Pancreas (tissue), 10 donors: ENCODE measurements around the gene GULP1. TPM values are rescaled to one million over a fixed set of nuclear protein-coding genes. Genes with fewer than 3 reads are reported as not detected.

ENCODE experiments used
- ATAC-seq, 4 donors: fragments of 200-7000 bp; cut with Tn5 transposase; one replicate each; pipeline versions ENCODE4 v1.8.0 to v1.9.1; 2020; ENCODE audit warnings: mild to moderate bottlenecking in 4 of 4, moderate library complexity in 4 of 4
- DNase-seq, 6 donors: peaks; one replicate each; pipeline ENCODE4 v3.0.0-alpha.2; 2020
- FAIRE-seq: peaks from 2 replicates; lab custom pipeline; 2012; peaks lifted over from hg19 to GRCh38; lab: Jason Lieb, UNC
- H3K27ac ChIP-seq, 4 donors: fragments of 200-600 bp; sonication (generic); 1 replicate in 3 of 4; 2 replicates in 1 of 4; pipeline versions ENCODE4 v1.5.0 to v1.8.0; 2020
- H3K27me3 ChIP-seq, 4 donors: fragments of 200-600 bp; one replicate each; pipeline ENCODE4 v1.8.0; 2021
- H3K36me3 ChIP-seq, 3 donors: fragments of 200-600 bp; sonication (generic) in 1 of 3; one replicate each; pipeline versions ENCODE4 v1.5.0 to v1.8.0; 2020 to 2021
- H3K4me1 ChIP-seq, 3 donors: fragments of 200-600 bp; one replicate each; pipeline ENCODE4 v1.8.0; 2021
- H3K4me3 ChIP-seq, 4 donors: fragments of 200-600 bp; sonication (generic) in 2 of 4; one replicate each; pipeline versions ENCODE4 v1.5.0 to v1.8.0; 2020 to 2021
- H3K9me3 ChIP-seq, 4 donors: fragments of 200-600 bp; one replicate each; pipeline ENCODE4 v1.8.0; 2021
- CTCF ChIP-seq, 4 donors: fragments of 200-600 bp; sonication (generic) in 3 of 4; IDR thresholded peaks; one replicate each; pipeline versions ENCODE4 v1.5.0 to v1.8.0; 2021; ENCODE audit warnings: antibody characterized with exemption in 4 of 4
- WGBS, 2 donors: extraction: QIAGEN DNeasy Blood & Tissue Kit; methylation state at CpG; one replicate each; pipeline ENCODE4 v1.1.7; 2013; 5-methylcytosine and 5-hydroxymethylcytosine counted together
- intact Hi-C, 3 donors: fragments of 100-400 bp; cut with DNase I; formaldehyde crosslinking; loops; one replicate each; pipeline versions ENCODE4 v1.11.1 to v1.14.2; 2022
- polyA plus RNA-seq, 2 donors: library from polyadenylated mRNA; stranded (reverse); fragments of 200-250 nt; gene quantifications; one replicate each; pipeline ENCODE4 v1.2.3, GENCODE V29; 2013
- total RNA-seq, 6 donors: library from RNA; stranded (reverse); fragmentation: NEBNext Ultra II Directional in 4 of 6; extraction: Animal tissue kit (Norgen Biotek cat#: 25700) in 4 of 6; gene quantifications; one replicate each; pipeline versions ENCODE4 v1.2.1 to v1.2.4, GENCODE V29; 2021 to 2023
- donor health status: healthy with polysubstance abuse.
- donor health status: DM: no; HTN: no; CAD: no; lungs with moderate emphysema.
- donor health status: DM: no; HTN: no; CAD: no.
- donor health status: control.
- donor health status: control.
- donor health status: Bipolar disorder and iron deficiency.
- donor health status: DM: yes; HTN: yes; CAD: no.
- donor health status: DM: no; HTN: no; CAD: no.
- donor health status: DM: no; HTN: no; CAD: no.
- donor health status: DM: yes; HTN: yes; CAD: no.

Gene GULP1
- total and polyA plus RNA-seq, 8 donors = 5.4 to 35.7 (median 17.5) TPM

DNA sequence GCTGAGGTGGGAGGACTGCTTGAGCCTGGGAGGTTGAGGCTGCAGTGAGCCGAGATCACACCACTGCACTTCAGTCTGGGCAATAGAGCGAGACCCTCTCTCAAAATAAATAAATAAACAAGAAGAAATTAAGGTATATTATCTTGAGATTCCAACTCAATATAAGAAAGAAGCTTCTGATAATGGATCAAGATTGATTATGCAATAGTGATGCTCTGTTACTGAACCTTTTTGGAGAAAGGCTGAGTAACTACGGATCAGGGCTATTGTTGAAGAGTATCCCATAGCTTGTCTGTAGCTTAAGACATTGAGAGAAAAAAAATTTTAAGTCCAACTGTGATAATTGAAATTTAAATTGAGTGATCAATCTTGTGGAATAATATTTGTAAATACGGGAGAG is 17.7 kb downstream of the GULP1 start:
- H3K27ac ChIP-seq = no peak overlapping the region
- 87 to 95% methylated on average over 4 of the region's 4 CpGs for WGBS, 2 donors
- no peak for TF ChIP-seq CTCF (IDR thresholded peaks at IDR 0.05)
- peaks cover 0 to 4% (median 0%) of the 10 kb centered on the region in 3 donors for H3K4me1 ChIP-seq
- no peaks in the 10 kb centered on the region for H3K36me3 ChIP-seq
- FAIRE-seq (no peak), DNase-seq (no peak), ATAC-seq (no peak)
- H3K4me3 ChIP-seq = no peak overlapping the region
- no peaks in the 10 kb centered on the region for H3K27me3 ChIP-seq
- intact Hi-C loops = no loop called here
- H3K9me3 ChIP-seq = no peaks in the 10 kb centered on the region

DNA sequence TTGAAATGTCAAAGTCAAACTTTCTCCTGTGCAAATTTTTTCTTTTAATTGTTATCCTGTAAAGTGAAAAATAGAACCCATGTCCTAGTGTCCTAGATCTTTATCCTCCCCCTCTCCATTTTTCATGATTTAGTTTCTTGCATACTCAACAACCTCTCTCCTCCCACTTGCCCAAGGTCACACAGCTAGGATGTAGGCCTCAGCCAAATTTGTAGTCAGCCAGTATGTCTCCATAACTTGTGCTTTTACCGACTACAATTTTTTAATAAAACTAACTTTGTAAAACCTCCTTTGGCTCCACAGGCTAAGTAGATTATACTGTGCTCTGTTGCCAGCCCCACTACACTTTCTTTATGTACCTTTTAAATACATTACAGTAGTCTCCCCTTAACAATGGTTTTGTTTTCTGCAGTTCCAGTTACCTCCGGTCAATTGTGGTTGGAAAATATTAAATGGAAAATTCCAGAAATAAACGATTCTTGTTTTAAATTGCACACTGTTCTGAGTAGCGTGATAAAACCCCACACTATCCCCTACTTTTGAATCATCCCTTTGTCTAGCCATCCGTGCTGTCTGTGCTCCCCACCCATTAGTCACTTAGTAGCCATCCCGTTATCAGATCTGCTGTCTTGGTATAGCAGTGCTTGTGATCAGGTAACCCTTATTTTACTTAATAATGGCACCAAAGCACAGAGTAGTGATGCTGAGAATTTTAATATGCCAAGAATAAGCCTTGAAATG is 22.8 kb downstream of the GULP1 start:
- FAIRE-seq = no peak
- no peak overlapping the region for H3K27ac ChIP-seq
- H3K4me3 ChIP-seq = no peak overlapping the region
- H3K36me3 ChIP-seq = no peaks in the 10 kb centered on the region
- no peaks in the 10 kb centered on the region for H3K27me3 ChIP-seq
- TF ChIP-seq CTCF (IDR thresholded peaks at IDR 0.05) = no peak
- intact Hi-C loops = no loop called here
- DNase-seq = no peak
- WGBS, 2 donors = 88 to 89% methylated on average over 6 of the region's 6 CpGs
- ATAC-seq = no peak
- H3K9me3 ChIP-seq = no peaks in the 10 kb centered on the region
- no peaks in the 10 kb centered on the region for H3K4me1 ChIP-seq

GRCh38 chr2:188315750-188316149 is 24.1 kb downstream of the GULP1 start:
- H3K36me3 ChIP-seq = no peaks in the 10 kb centered on the region
- ATAC-seq = no peak
- 95 to 97% methylated on average over 4 of the region's 4 CpGs for WGBS, 2 donors
- DNase-seq = no peak
- H3K9me3 ChIP-seq = no peaks in the 10 kb centered on the region
- peaks cover 0 to under 1% (median 0%) of the 10 kb centered on the region in 3 donors for H3K4me1 ChIP-seq
- TF ChIP-seq CTCF (IDR thresholded peaks at IDR 0.05) = no peak
- H3K27me3 ChIP-seq = no peaks in the 10 kb centered on the region
- no peak for FAIRE-seq
- no peak overlapping the region for H3K4me3 ChIP-seq
- no peak overlapping the region for H3K27ac ChIP-seq
- intact Hi-C loops = no loop called here

- intact Hi-C loops = no loop called here
- peaks cover 0 to 3% (median 0%) of the 10 kb centered on the region in 3 donors for H3K4me1 ChIP-seq
- ATAC-seq = no peak
- TF ChIP-seq CTCF (IDR thresholded peaks at IDR 0.05) = no peak
- no peaks in the 10 kb centered on the region for H3K36me3 ChIP-seq
- FAIRE-seq = no peak
- no peaks in the 10 kb centered on the region for H3K27me3 ChIP-seq
- DNase-seq = no peak
- no peak overlapping the region for H3K27ac ChIP-seq
- no peaks in the 10 kb centered on the region for H3K9me3 ChIP-seq
- WGBS, 2 donors = 96 to 98% methylated on average over 1 of the region's 1 CpG
- no peak overlapping the region for H3K4me3 ChIP-seq
Measured at GRCh38 chr2:188316342-188316741, 24.7 kb downstream of the GULP1 start.

DNA sequence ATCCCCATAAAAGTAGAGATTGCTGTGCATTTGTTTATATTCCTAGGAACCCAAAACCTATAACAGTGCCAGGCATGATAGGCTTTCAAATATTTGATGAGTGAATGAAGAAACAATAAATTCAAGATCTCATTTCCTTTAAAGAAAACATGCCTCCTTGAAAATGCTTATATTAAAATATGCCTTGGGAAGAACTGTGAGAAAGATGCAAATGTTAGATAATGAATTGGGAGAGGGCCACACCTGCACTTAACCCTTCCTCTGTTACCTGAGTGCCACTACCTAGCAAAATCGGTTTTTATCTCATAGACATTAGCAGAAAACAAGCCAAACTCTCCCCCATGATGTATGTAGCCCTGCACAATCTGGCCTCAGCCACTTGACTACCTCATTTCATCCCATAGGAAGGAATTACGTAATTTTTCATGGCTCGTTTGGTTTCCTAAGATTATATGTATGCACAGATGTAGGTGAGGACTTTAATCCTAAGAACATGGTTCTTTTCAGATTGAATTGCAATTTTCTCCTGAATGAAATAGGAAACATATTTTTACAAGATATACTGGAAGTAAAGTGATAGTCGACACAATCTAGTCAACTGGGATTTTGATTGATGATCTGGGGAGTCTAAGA is 25.2 kb downstream of the GULP1 start:
- intact Hi-C loops = no loop called here
- DNase-seq (no peak), ATAC-seq (no peak), FAIRE-seq (no peak)
- H3K9me3 ChIP-seq = no peaks in the 10 kb centered on the region
- no peaks in the 10 kb centered on the region for H3K36me3 ChIP-seq
- H3K4me1 ChIP-seq = peaks cover 0 to 3% (median 2%) of the 10 kb centered on the region in 3 donors
- TF ChIP-seq CTCF (IDR thresholded peaks at IDR 0.05) = no peak
- H3K4me3 ChIP-seq = no peak overlapping the region
- no peaks in the 10 kb centered on the region for H3K27me3 ChIP-seq
- H3K27ac ChIP-seq = no peak overlapping the region
- WGBS, 2 donors = 88 to 89% methylated on average over 4 of the region's 4 CpGs
